GM11168 (cell line): ENCODE data around the gene PLBD1.

Experiments used
- in situ Hi-C: fragments of 300-500 bp; cut with MboI; formaldehyde crosslinking; loops from one replicate; pipeline ENCODE4 v1.12.0; 2022; ENCODE audit warnings: low sequenced_read_pairs; ENCODE audit not compliant: unreplicated experiment

PLBD1 gene

GRCh38 chr12:14572401-14572800 is 4.7 kb upstream of the PLBD1 start:
- in situ Hi-C loops = no loop called here

GRCh38 chr12:14571779-14572178 is 4.1 kb upstream of the PLBD1 start:
- in situ Hi-C loops = no loop called here

GRCh38 chr12:14570231-14570630 is 2.5 kb upstream of the PLBD1 start:
- in situ Hi-C loops = no loop called here

- in situ Hi-C loops = no loop called here
These were observed 3.2 kb downstream of the PLBD1 start for GRCh38 chr12:14564336-14564959.

- in situ Hi-C loops = no loop called here
These were observed 4.6 kb downstream of the PLBD1 start for GRCh38 chr12:14563046-14563445.

- in situ Hi-C loops = no loop called here
These were observed 5.4 kb downstream of the PLBD1 start for GRCh38 chr12:14562279-14562678.

GRCh38 chr12:14561677-14562238 is 5.9 kb downstream of the PLBD1 start:
- in situ Hi-C loops = no loop called here

- in situ Hi-C loops = no loop called here
These were observed 6.6 kb downstream of the PLBD1 start for GRCh38 chr12:14560904-14561574.

- in situ Hi-C loops = no loop called here
These were observed 9.2 kb downstream of the PLBD1 start for GRCh38 chr12:14558473-14558959.

- in situ Hi-C loops = no loop called here
These were observed 9.7 kb downstream of the PLBD1 start for GRCh38 chr12:14557966-14558365.

GRCh38 chr12:14554281-14555007 is 13.2 kb downstream of the PLBD1 start:
- in situ Hi-C loops = no loop called here

GRCh38 chr12:14548609-14549008 is 19.1 kb downstream of the PLBD1 start:
- in situ Hi-C loops = no loop called here

GRCh38 chr12:14547571-14547970 is 20.1 kb downstream of the PLBD1 start:
- in situ Hi-C loops = no loop called here

GRCh38 chr12:14545144-14546124 is 22.2 kb downstream of the PLBD1 start:
- in situ Hi-C loops = no loop called here

GRCh38 chr12:14540801-14541462 is 26.8 kb downstream of the PLBD1 start:
- in situ Hi-C loops = no loop called here

- in situ Hi-C loops = no loop called here
These were observed 30.6 kb downstream of the PLBD1 start for GRCh38 chr12:14537088-14537487.

- in situ Hi-C loops = no loop called here
These were observed 35.5 kb downstream of the PLBD1 start for GRCh38 chr12:14532152-14532551.

GRCh38 chr12:14525964-14526363 is 41.7 kb downstream of the PLBD1 start:
- in situ Hi-C loops = no loop called here

GRCh38 chr12:14521822-14522221 is 45.9 kb downstream of the PLBD1 start:
- in situ Hi-C loops = no loop called here
